Tibial nerve (tissue), 4 donors: ENCODE results near the gene PITPNM3. TPM values are rescaled to one million over a fixed set of nuclear protein-coding genes. Genes with fewer than 3 reads are reported as not detected.

Experiments
- DNase-seq, 2 donors: peaks; one replicate each; pipeline ENCODE4 v3.0.0-alpha.2; 2019; ENCODE audit warnings: low spot score in 2 of 2
- H3K27ac ChIP-seq, 4 donors: fragments of 200-600 bp; sonication (generic) in 3 of 4; one replicate each; pipeline ENCODE4 v1.5.1; 2017 to 2019; ENCODE audit warnings: mild to moderate bottlenecking in 1 of 4
- H3K27me3 ChIP-seq, 2 donors: fragments of 200-600 bp; sonication (generic) in 1 of 2; one replicate each; pipeline versions ENCODE4 v1.5.1 to v1.6.0; 2017 to 2019
- H3K36me3 ChIP-seq, 3 donors: fragments of 200-600 bp; sonication (generic); one replicate each; pipeline ENCODE4 v1.5.1; 2018 to 2019
- H3K4me1 ChIP-seq, 4 donors: fragments of 200-600 bp; sonication (generic) in 3 of 4; one replicate each; pipeline ENCODE4 v1.5.1; 2017 to 2019
- H3K4me3 ChIP-seq, 4 donors: fragments of 200-600 bp; sonication (generic) in 3 of 4; one replicate each; pipeline ENCODE4 v1.5.1; 2017 to 2019; ENCODE audit warnings: mild to moderate bottlenecking in 1 of 4, moderate library complexity in 1 of 4
- H3K9me3 ChIP-seq, 4 donors: fragments of 200-600 bp; sonication (generic) in 3 of 4; one replicate each; pipeline ENCODE4 v1.5.1; 2017 to 2019
- CTCF ChIP-seq, 5 experiments: fragments of 200-600 bp in 3 of 5; fragments of 450-650 bp in 2 of 5; sonication (generic) in 3 of 5; IDR thresholded peaks; one replicate each; pipeline ENCODE4 v1.5.1; 2016 to 2019; ENCODE audit warnings: antibody characterized with exemption in 5 of 5, mild to moderate bottlenecking in 3 of 5, moderate library complexity in 2 of 5
- EP300 ChIP-seq, 2 donors: sonication (generic); formaldehyde crosslinking; IDR thresholded peaks; one replicate each; pipeline ENCODE4 v1.6.1; 2017; ENCODE audit warnings: antibody characterized with exemption in 2 of 2, mild to moderate bottlenecking in 1 of 2
- POLR2A ChIP-seq, 2 donors: fragments of 450-650 bp; IDR thresholded peaks; one replicate each; pipeline ENCODE4 v1.6.1; 2017; ENCODE audit warnings: antibody characterized with exemption in 2 of 2, mild to moderate bottlenecking in 2 of 2, moderate library complexity in 2 of 2
- WGBS, 2 donors: methylation state at CpG; one replicate each; pipeline ENCODE4 v1.1.5; 2018; 5-methylcytosine and 5-hydroxymethylcytosine counted together
- total RNA-seq, 4 donors: library from RNA; depleted of rRNA; stranded (reverse); fragments of >200 nt; gene quantifications; one replicate each; pipeline ENCODE4 v1.1.0, GENCODE V29; 2016

The PITPNM3 gene
- total RNA-seq, 4 donors from 2014 or later, result 0.90 to 5.2 (median 2.3) TPM

GRCh38 chr17:6449307-6449706 lies 107.0 kb downstream of the PITPNM3 start:
- Histone ChIP-seq H3K9me3 (no peaks in the 10 kb centered on the region), H3K27ac (no peak overlapping the region), H3K4me1 (peaks cover 0 to 12% (median 1%) of the 10 kb centered on the region in 4 donors), H3K27me3 (peaks cover 0 to 2% of the 10 kb centered on the region in 2 donors), H3K36me3 (no peaks in the 10 kb centered on the region), H3K4me3 (no peak overlapping the region)
- DNase-seq, result no peak
- no peak for TF ChIP-seq EP300 (IDR thresholded peaks at IDR 0.05)
- 94 to 95% methylated on average over 6 of the region's 6 CpGs for WGBS, 2 donors

- Histone ChIP-seq H3K4me3 (no peak overlapping the region), H3K27ac (no peak overlapping the region), H3K36me3 (no peaks in the 10 kb centered on the region), H3K9me3 (no peaks in the 10 kb centered on the region), H3K4me1 (peaks cover 0 to 21% (median 4%) of the 10 kb centered on the region in 4 donors), H3K27me3 (no peaks in the 10 kb centered on the region)
- 90 to 92% methylated on average over 6 of the region's 6 CpGs for WGBS, 2 donors
- TF ChIP-seq POLR2A (IDR thresholded peaks at IDR 0.05) (no peak), CTCF (IDR thresholded peaks at IDR 0.05) (no peak)
- no peak for DNase-seq
Observed at GRCh38 chr17:6448473-6448872, 107.9 kb downstream of the PITPNM3 start.

GRCh38 chr17:6446516-6447100 lies 109.7 kb downstream of the PITPNM3 start:
- Histone ChIP-seq H3K36me3 (no peaks in the 10 kb centered on the region), H3K27ac (no peak overlapping the region), H3K9me3 (no peaks in the 10 kb centered on the region), H3K4me1 (peaks cover 0 to 24% (median 4%) of the 10 kb centered on the region in 4 donors), H3K27me3 (peaks cover 0 to 12% of the 10 kb centered on the region in 2 donors), H3K4me3 (no peak overlapping the region)
- DNase-seq, result no peak
- 67 to 89% methylated on average over 9 of the region's 9 CpGs for WGBS, 2 donors
- no peak for TF ChIP-seq CTCF (IDR thresholded peaks at IDR 0.05)

- H3K36me3 ChIP-seq, result no peaks in the 10 kb centered on the region
- no peak overlapping the region for H3K27ac ChIP-seq
- H3K4me3 ChIP-seq, result peak overlapping the region; percentile 30 to 68 (median 53)
- no peaks in the 10 kb centered on the region for H3K9me3 ChIP-seq
- no peak for DNase-seq
- WGBS, 2 donors, result 24 to 27% methylated on average over 36 of the region's 36 CpGs
- peaks cover 0 to 20% (median 4%) of the 10 kb centered on the region in 4 donors for H3K4me1 ChIP-seq
- H3K27me3 ChIP-seq, result peaks cover 0 to 23% of the 10 kb centered on the region in 2 donors
- TF ChIP-seq EP300 (IDR thresholded peaks at IDR 0.05) (no peak), CTCF (IDR thresholded peaks at IDR 0.05) (no peak), POLR2A (IDR thresholded peaks at IDR 0.05) (no peak)
Observed at GRCh38 chr17:6444571-6445335, 111.6 kb downstream of the PITPNM3 start.

GRCh38 chr17:6443692-6444570 lies 112.4 kb downstream of the PITPNM3 start, which contains the start of gene PIMREG:
Gene PIMREG (plus strand): TSS chr17:6444455. CDS start chr17:6445111, 656 bp downstream.
- Histone ChIP-seq H3K27ac (peak within 1 kb of the TSS in 2 of 4 donors; percentile 48 to 59), H3K27me3 (peaks cover 0 to 29% of the 10 kb centered on the region in 2 donors), H3K4me1 (peaks cover 0 to 20% (median 4%) of the 10 kb centered on the region in 4 donors), H3K4me3 (peak within 1 kb of the TSS; percentile 30 to 68 (median 53)), H3K9me3 (no peaks in the 10 kb centered on the region), H3K36me3 (no peaks in the 10 kb centered on the region)
- TF ChIP-seq POLR2A (IDR thresholded peaks at IDR 0.05), result peak in 1 of 2 donors; percentile 7
- TF ChIP-seq EP300 (IDR thresholded peaks at IDR 0.05), result no peak
- no peak for TF ChIP-seq CTCF (IDR thresholded peaks at IDR 0.05)
- peak; percentile 83 to 89 for DNase-seq
- WGBS, 2 donors, result 0 to 1% methylated on average over 38 to 56 of the region's 62 CpGs
